ENCODE data around the gene AGGF1.
"Not testable (repeated sequence)": the region's sequence is repeated elsewhere in the genome, so short reads cannot be mapped to it uniquely, and the experiment has no call there.

AGGF1 gene

GRCh38 chr5:77086368-77086688 is 56.1 kb downstream of the AGGF1 start:
- DNase-seq (ENCODE audit: low read depth, low spot score): no peak

GRCh38 chr5:77086689-77087483 is 56.7 kb downstream of the AGGF1 start, which contains the start of gene ZBED3:
Gene ZBED3 (minus strand): TSS chr5:77087285. CDS start chr5:77077878, 9,407 bp downstream.
- DNase-seq (ENCODE audit: low read depth, low spot score): no peak

GRCh38 chr5:77087484-77088261 is 57.5 kb downstream of the AGGF1 start:
- DNase-seq (ENCODE audit: low read depth, low spot score): no peak

GRCh38 chr5:77095189-77095588 is 65.0 kb downstream of the AGGF1 start:
- DNase-seq (ENCODE audit: low read depth, low spot score): no peak

- DNase-seq (ENCODE audit: low read depth, low spot score): no peak
Observed at GRCh38 chr5:77101298-77101697, 71.1 kb downstream of the AGGF1 start.

GRCh38 chr5:77102549-77102948 is 72.3 kb downstream of the AGGF1 start:
- no peak for DNase-seq (ENCODE audit: low read depth, low spot score)

- no peak for DNase-seq (ENCODE audit: low read depth, low spot score)
Observed at GRCh38 chr5:77103457-77103856, 73.3 kb downstream of the AGGF1 start.

GRCh38 chr5:77104813-77105212 is 74.6 kb downstream of the AGGF1 start:
- DNase-seq (ENCODE audit: low read depth, low spot score): no peak

GRCh38 chr5:77107035-77107434 is 76.8 kb downstream of the AGGF1 start:
- DNase-seq (ENCODE audit: low read depth, low spot score): not testable (repeated sequence)

Measured in iPS DF 19.7 (cell line).